Esophagus squamous epithelium (tissue), 5 donors: ENCODE results near the gene PKP1. TPM values are rescaled to one million over a fixed set of nuclear protein-coding genes. Genes with fewer than 3 reads are reported as not detected.
"Not testable (repeated sequence)": the region's sequence is repeated elsewhere in the genome, so short reads cannot be mapped to it uniquely, and the experiment has no call there.

Source experiments
- DNase-seq: peaks from one replicate; lab custom pipeline; 2025; lab: John Stamatoyannopoulos, UW
- H3K27ac ChIP-seq, 4 donors: fragments of 200-600 bp; sonication (generic); one replicate each; pipeline ENCODE4 v1.5.1; 2016 to 2019; ENCODE audit warnings: mild to moderate bottlenecking in 1 of 4
- H3K27me3 ChIP-seq, 4 donors: fragments of 200-600 bp; sonication (generic); 1 replicate in 3 of 4; 2 replicates in 1 of 4; pipeline versions ENCODE4 v1.5.1 to v1.6.0; 2017 to 2021; ENCODE audit warnings: antibody characterized with exemption in 1 of 4
- H3K36me3 ChIP-seq, 3 donors: fragments of 200-600 bp; sonication (generic); one replicate each; pipeline ENCODE4 v1.5.1; 2016 to 2019
- H3K4me1 ChIP-seq, 3 donors: fragments of 200-600 bp; sonication (generic); one replicate each; pipeline ENCODE4 v1.5.1; 2017 to 2019
- H3K4me3 ChIP-seq, 4 donors: fragments of 200-600 bp; sonication (generic); 1 replicate in 3 of 4; 2 replicates in 1 of 4; pipeline ENCODE4 v1.5.1; 2016 to 2019; ENCODE audit warnings: mild to moderate bottlenecking in 2 of 4, moderate library complexity in 1 of 4
- H3K9me3 ChIP-seq, 3 donors: fragments of 200-600 bp; sonication (generic); one replicate each; pipeline ENCODE4 v1.5.1; 2016 to 2019
- POLR2A ChIP-seq, 4 donors: fragments of 450-650 bp; IDR thresholded peaks; one replicate each; pipeline ENCODE4 v1.6.1; 2017; ENCODE audit warnings: antibody characterized with exemption in 4 of 4, mild to moderate bottlenecking in 4 of 4, moderate library complexity in 3 of 4
- WGBS, 2 donors: methylation state at CpG; one replicate each; pipeline ENCODE4 v1.1.5; 2018; 5-methylcytosine and 5-hydroxymethylcytosine counted together
- intact Hi-C: fragments of 100-400 bp; cut with DNase I; formaldehyde crosslinking; loops from one replicate; pipeline ENCODE4 v1.15.0; 2022
- total RNA-seq, 4 donors: library from RNA; depleted of rRNA; stranded (reverse); fragments of >200 nt; gene quantifications; one replicate each; pipeline ENCODE4 v1.1.0, GENCODE V29; 2016
- TF ChIP-seq, protein P1 (sequence below), 6 experiments: fragments of 450-650 bp in 4 of 6; fragments of 200-600 bp in 2 of 6; sonication (generic) in 2 of 6; IDR thresholded peaks; one replicate each; pipeline ENCODE4 v1.5.1; 2016 to 2019; ENCODE audit warnings: antibody characterized with exemption in 6 of 6, mild to moderate bottlenecking in 4 of 6, moderate library complexity in 4 of 6
- donor health status: DM: yes; HTN: yes; CAD: no.

PKP1 gene
- total RNA-seq, 4 donors from 2014 or later, result 263 to 706 (median 410) TPM

DNA sequence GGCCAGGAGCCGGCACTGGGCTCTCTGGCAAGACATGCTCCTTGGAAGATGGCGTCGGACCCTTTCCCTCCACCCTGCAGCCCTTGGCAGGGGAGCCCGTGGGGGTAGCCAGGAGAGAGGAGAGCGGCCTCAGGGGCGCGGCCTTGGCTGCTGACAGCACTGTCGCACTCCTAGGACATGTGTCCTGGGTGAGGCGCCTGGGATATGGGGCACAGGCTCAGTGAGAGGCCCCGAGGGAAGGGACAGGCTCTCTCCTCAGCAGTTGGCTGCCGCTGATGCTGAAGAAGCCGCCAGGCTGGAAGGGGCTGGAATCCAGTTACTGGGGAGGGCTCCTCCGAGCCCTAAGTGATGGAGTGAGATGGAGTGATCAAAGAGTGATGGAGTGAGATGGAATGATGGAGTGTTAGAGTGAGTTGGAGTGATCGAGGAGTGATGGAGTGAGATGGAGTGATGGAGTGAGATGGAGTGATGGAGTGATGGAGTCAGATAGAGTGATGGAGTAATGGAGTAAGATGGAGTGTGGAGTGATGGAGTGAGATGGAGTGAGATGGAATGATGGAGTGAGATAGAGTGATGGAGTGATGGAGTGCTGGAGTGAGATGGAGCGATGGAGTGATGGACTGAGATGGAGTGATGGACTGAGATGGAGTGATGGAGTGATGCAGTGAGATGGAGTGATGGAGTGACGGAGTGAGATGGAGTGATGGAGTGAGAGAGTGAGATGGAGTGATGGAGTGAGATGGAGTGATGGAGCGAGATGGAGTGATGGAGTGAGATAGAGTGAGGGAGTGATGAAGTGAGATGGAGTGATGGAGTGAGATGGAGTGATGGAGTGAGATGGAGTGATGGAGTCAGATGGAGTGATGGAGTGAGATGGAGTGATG, 27.6 kb upstream of the PKP1 start:
- DNase-seq, result no peak
- H3K27me3 ChIP-seq, result peaks cover 0 to 27% (median 0%) of the 10 kb centered on the region in 4 donors
- H3K4me1 ChIP-seq, result peaks cover 19 to 42% (median 21%) of the 10 kb centered on the region in 3 donors
- H3K36me3 ChIP-seq, result no peaks in the 10 kb centered on the region
- no peak overlapping the region for H3K4me3 ChIP-seq
- 72 to 91% methylated on average over 7 to 11 of the region's 17 CpGs for WGBS, 2 donors
- no peak overlapping the region for H3K27ac ChIP-seq
- intact Hi-C loops, result loop anchor here (5.0 kb wide), 1 partner anchor 92 kb away; no protein-coding TSS in a partner anchor
- H3K9me3 ChIP-seq, result no peaks in the 10 kb centered on the region
- TF ChIP-seq, protein P1, sequence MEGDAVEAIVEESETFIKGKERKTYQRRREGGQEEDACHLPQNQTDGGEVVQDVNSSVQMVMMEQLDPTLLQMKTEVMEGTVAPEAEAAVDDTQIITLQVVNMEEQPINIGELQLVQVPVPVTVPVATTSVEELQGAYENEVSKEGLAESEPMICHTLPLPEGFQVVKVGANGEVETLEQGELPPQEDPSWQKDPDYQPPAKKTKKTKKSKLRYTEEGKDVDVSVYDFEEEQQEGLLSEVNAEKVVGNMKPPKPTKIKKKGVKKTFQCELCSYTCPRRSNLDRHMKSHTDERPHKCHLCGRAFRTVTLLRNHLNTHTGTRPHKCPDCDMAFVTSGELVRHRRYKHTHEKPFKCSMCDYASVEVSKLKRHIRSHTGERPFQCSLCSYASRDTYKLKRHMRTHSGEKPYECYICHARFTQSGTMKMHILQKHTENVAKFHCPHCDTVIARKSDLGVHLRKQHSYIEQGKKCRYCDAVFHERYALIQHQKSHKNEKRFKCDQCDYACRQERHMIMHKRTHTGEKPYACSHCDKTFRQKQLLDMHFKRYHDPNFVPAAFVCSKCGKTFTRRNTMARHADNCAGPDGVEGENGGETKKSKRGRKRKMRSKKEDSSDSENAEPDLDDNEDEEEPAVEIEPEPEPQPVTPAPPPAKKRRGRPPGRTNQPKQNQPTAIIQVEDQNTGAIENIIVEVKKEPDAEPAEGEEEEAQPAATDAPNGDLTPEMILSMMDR (IDR thresholded peaks at IDR 0.05), result no peak
- no peak for TF ChIP-seq POLR2A (IDR thresholded peaks at IDR 0.05)

DNA sequence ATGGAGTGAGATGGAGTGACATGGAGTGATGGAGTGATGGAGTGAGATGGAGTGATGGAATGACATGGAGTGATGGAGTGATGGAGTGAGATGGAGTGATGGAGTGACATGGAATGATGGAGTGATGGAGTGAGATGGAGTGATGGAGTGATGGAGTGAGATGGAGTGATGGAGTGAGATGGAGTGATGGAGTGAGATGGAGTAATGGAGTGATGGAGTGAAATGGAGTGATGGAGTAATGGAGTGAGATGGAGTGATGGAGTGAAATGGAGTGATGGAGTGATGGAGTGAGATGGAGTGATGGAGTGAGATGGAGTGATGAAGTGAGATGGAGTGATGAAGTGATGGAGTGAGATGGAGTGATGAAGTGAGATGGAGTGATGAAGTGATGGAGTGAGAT, 25.2 kb upstream of the PKP1 start:
- DNase-seq, H3K27ac ChIP-seq, H3K9me3 ChIP-seq, H3K36me3 ChIP-seq, H3K4me3 ChIP-seq: not testable (repeated sequence)
- H3K27me3 ChIP-seq, result peaks cover 0 to 41% (median 0%) of the 10 kb centered on the region in 4 donors
- intact Hi-C loops, result loop anchor here (5.0 kb wide), 1 partner anchor 89 kb away; no protein-coding TSS in a partner anchor
- peaks cover 27 to 52% (median 27%) of the 10 kb centered on the region in 3 donors for H3K4me1 ChIP-seq

DNA sequence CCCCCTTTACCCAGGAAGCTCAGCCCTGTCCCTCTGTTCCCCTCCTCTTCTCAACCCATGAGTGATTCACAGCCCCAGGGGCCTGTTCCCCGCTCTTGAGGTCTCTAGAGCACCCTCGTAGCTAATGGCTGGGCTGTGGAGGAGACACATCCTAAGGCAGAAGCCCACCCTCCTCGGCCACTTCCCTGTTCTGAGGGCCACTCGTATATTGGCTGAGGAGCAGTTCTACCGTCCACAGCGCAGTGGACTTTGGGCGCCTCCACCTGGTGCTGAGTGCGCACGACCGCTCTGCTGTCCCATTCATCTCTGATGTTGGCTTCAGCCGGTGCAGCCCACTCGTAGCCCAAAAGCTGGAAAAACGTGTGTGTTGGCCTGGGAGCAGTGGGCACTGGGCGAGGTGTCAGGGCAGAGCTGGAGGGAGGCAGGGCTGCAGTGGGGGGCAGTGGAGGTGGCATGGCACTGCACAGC, 24.5 kb upstream of the PKP1 start:
- Histone ChIP-seq H3K9me3 (no peaks in the 10 kb centered on the region), H3K27me3 (peaks cover 0 to 41% (median 0%) of the 10 kb centered on the region in 4 donors), H3K4me1 (peaks cover 23 to 46% (median 27%) of the 10 kb centered on the region in 3 donors), H3K36me3 (no peaks in the 10 kb centered on the region), H3K4me3 (no peak overlapping the region), H3K27ac (peak overlapping the region in 3 of 4 donors; percentile 77 to 85 (median 83))
- no peak for TF ChIP-seq POLR2A (IDR thresholded peaks at IDR 0.05)
- TF ChIP-seq, protein P1 (IDR thresholded peaks at IDR 0.05), result no peak
- WGBS, 2 donors, result 71% methylated on average over 2 of the region's 14 CpGs; no CpG with 5 or more reads in 1 of the 2 donors
- no peak for DNase-seq
- intact Hi-C loops, result loop anchor here (5.0 kb wide), 1 partner anchor 89 kb away; no protein-coding TSS in a partner anchor

DNA sequence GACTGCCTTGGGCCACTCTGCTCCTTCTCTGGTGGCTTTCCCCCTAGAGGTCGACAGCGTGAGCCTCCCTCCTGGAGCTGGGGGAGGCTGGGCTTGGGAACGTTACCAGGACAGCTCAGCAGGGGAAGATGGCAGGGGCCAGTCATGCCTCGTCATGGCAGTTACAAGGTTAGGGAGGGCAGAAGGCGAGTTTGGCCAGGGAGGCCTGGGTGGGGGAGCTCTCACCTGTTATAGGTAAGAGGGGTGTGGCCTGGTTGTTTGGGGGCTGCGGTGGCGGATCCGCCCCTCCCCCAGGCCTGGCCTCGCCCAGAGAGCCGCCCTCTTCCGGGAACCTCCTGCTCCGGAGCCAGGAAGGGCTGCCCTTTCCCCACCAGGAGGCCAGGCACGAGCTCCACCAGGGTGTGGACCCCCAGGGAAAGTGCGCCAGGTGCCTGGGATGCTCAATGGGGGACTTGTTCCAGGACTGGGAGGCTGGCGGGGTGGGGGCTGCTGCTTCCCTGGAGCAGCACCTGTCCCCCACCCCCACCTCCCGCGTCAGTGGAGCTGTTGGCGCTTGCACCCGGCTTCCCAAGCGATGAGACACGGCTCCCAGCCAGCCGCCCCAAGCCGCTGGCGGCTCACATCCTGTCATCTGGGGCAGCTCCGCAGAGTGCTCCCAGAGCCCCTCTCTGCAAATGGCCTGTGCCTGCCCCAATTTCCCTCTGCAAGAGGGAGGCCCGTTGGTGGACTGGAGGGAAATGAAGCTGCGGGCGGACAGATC, 23.6 kb upstream of the PKP1 start:
- H3K27me3 ChIP-seq, result peaks cover 0 to 40% (median 0%) of the 10 kb centered on the region in 4 donors
- no peaks in the 10 kb centered on the region for H3K9me3 ChIP-seq
- WGBS, 2 donors, result 0 to 20% methylated on average over 1 of the region's 28 CpGs
- peak overlapping the region in 3 of 4 donors; percentile 20 to 55 (median 29) for H3K4me3 ChIP-seq
- TF ChIP-seq, protein P1 (IDR thresholded peaks at IDR 0.05), result peak in 3 of 6 experiments; percentile 31 to 51 (median 43)
- peak in 1 of 4 donors; percentile 25 for TF ChIP-seq POLR2A (IDR thresholded peaks at IDR 0.05)
- intact Hi-C loops, result loop anchor here (5.0 kb wide), 1 partner anchor 88 kb away; no protein-coding TSS in a partner anchor
- H3K36me3 ChIP-seq, result no peaks in the 10 kb centered on the region
- peaks cover 22 to 37% (median 22%) of the 10 kb centered on the region in 3 donors for H3K4me1 ChIP-seq
- H3K27ac ChIP-seq, result peak overlapping the region; percentile 77 to 85 (median 81)
- DNase-seq, result no peak

DNA sequence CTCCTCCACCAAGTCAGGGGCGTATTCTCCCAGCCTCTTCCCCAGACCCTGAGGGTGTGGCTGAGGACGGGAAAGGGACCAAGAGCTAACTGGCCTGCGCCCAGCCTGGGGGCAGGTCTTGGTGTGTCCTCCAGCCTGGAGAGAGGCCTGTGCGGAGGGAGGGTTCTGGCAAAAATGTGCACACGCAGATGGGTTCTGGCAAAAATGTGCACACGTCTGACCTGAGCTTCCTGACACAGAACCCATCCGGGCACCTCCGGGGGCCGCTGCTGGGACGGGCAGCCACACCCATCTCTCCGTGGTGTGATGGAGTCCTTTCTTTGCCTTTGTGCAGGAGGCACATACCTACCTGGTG, 23.1 kb upstream of the PKP1 start:
- DNase-seq, result no peak
- no peaks in the 10 kb centered on the region for H3K9me3 ChIP-seq
- peak overlapping the region in 3 of 4 donors; percentile 20 to 55 (median 29) for H3K4me3 ChIP-seq
- intact Hi-C loops, result no loop called here
- no peaks in the 10 kb centered on the region for H3K36me3 ChIP-seq
- 21 to 26% methylated on average over 8 to 9 of the region's 11 CpGs for WGBS, 2 donors
- TF ChIP-seq, protein P1 (IDR thresholded peaks at IDR 0.05), result no peak
- no peak for TF ChIP-seq POLR2A (IDR thresholded peaks at IDR 0.05)
- peak overlapping the region; percentile 77 to 85 (median 81) for H3K27ac ChIP-seq
- peaks cover 0 to 35% (median 0%) of the 10 kb centered on the region in 4 donors for H3K27me3 ChIP-seq
- peaks cover 22 to 32% (median 22%) of the 10 kb centered on the region in 3 donors for H3K4me1 ChIP-seq
